ENCODE measurements around the gene LARGE1.

The LARGE1 gene

GRCh38 chr22:33515795-33516194 lies 404.5 kb downstream of the LARGE1 start:
- no peak for DNase-seq

GRCh38 chr22:33513388-33514338 lies 406.6 kb downstream of the LARGE1 start:
- no peak for DNase-seq

GRCh38 chr22:33512908-33513307 lies 407.4 kb downstream of the LARGE1 start:
- DNase-seq: no peak

- no peak for DNase-seq
Measured at GRCh38 chr22:33510429-33510904, 409.8 kb downstream of the LARGE1 start.

GRCh38 chr22:33504941-33505625 lies 415.2 kb downstream of the LARGE1 start:
- no peak for DNase-seq

GRCh38 chr22:33496112-33496511 lies 424.2 kb downstream of the LARGE1 start:
- no peak for DNase-seq

GRCh38 chr22:33493476-33494205 lies 426.6 kb downstream of the LARGE1 start:
- DNase-seq: no peak

- peak; percentile 11 for DNase-seq
Measured at GRCh38 chr22:33492210-33492651, 428.0 kb downstream of the LARGE1 start.

GRCh38 chr22:33487041-33487716 lies 433.1 kb downstream of the LARGE1 start:
- no peak for DNase-seq

- DNase-seq: no peak
Measured at GRCh38 chr22:33481550-33481949, 438.7 kb downstream of the LARGE1 start.

GRCh38 chr22:33477120-33478111 lies 442.9 kb downstream of the LARGE1 start:
- DNase-seq: no peak

GRCh38 chr22:33476716-33477115 lies 443.6 kb downstream of the LARGE1 start:
- DNase-seq: no peak

- no peak for DNase-seq
Measured at GRCh38 chr22:33476206-33476605, 444.1 kb downstream of the LARGE1 start.

- DNase-seq: no peak
Measured at GRCh38 chr22:33474587-33474986, 445.7 kb downstream of the LARGE1 start.

- DNase-seq: no peak
Measured at GRCh38 chr22:33472462-33473344, 447.6 kb downstream of the LARGE1 start.

GRCh38 chr22:33470456-33470855 lies 449.8 kb downstream of the LARGE1 start:
- DNase-seq: no peak

- DNase-seq: no peak
Measured at GRCh38 chr22:33467620-33468095, 452.6 kb downstream of the LARGE1 start.

GRCh38 chr22:33467080-33467479 lies 453.2 kb downstream of the LARGE1 start:
- DNase-seq: no peak

- DNase-seq: no peak
Measured at GRCh38 chr22:33465554-33465953, 454.7 kb downstream of the LARGE1 start.

GRCh38 chr22:33464698-33465097 lies 455.6 kb downstream of the LARGE1 start:
- no peak for DNase-seq

Data from hematopoietic multipotent progenitor cell treated with erythropoietin and hydrocortisone succinate and interleukin-3 and kit ligand, for 4 days (in vitro differentiated cells).